Sigmoid colon (tissue), 7 donors: ENCODE measurements around the gene LRRC74A. TPM values are rescaled to one million over a fixed set of nuclear protein-coding genes. Genes with fewer than 3 reads are reported as not detected.
A peak's percentile ranks its signal among the peaks of the same experiment; 100 is the strongest.
"Not testable (repeated sequence)": the region's sequence is repeated elsewhere in the genome, so short reads cannot be mapped to it uniquely, and the experiment has no call there.

ENCODE experiments used
- DNase-seq: peaks from one replicate; pipeline ENCODE4 v3.0.0-alpha.2; 2019
- H3K27ac ChIP-seq, 4 donors: fragments of 200-600 bp; sonication (generic); one replicate each; pipeline ENCODE4 v1.5.1; 2016 to 2019; ENCODE audit warnings: mild to moderate bottlenecking in 1 of 4
- H3K27me3 ChIP-seq, 3 donors: fragments of 200-600 bp; sonication (generic); one replicate each; pipeline ENCODE4 v1.5.1; 2019; ENCODE audit warnings: mild to moderate bottlenecking in 1 of 3
- H3K36me3 ChIP-seq, 4 donors: fragments of 200-600 bp; sonication (generic); one replicate each; pipeline ENCODE4 v1.5.1; 2016 to 2019
- H3K4me1 ChIP-seq, 4 donors: fragments of 200-600 bp; sonication (generic); one replicate each; pipeline ENCODE4 v1.5.1; 2017 to 2019
- H3K4me3 ChIP-seq, 4 donors: fragments of 200-600 bp; sonication (generic); one replicate each; pipeline ENCODE4 v1.5.1; 2017 to 2019; ENCODE audit warnings: mild to moderate bottlenecking in 2 of 4, moderate library complexity in 1 of 4
- H3K9me3 ChIP-seq, 4 donors: fragments of 200-600 bp in 3 of 4; sonication (generic) in 3 of 4; one replicate each; pipeline versions ENCODE4 v1.5.1 to v1.6.1; 2013 to 2019
- CTCF ChIP-seq, 4 experiments: fragments of 450-650 bp in 3 of 4; fragments of 200-600 bp in 1 of 4; IDR thresholded peaks; one replicate each; pipeline ENCODE4 v1.5.1; 2016 to 2019; ENCODE audit warnings: antibody characterized with exemption in 4 of 4, mild to moderate bottlenecking in 3 of 4, moderate library complexity in 2 of 4
- EP300 ChIP-seq, 4 donors: sonication (generic); formaldehyde crosslinking; IDR thresholded peaks; one replicate each; pipeline ENCODE4 v1.6.1; 2017; ENCODE audit warnings: antibody characterized with exemption in 4 of 4
- POLR2A ChIP-seq, 2 donors: fragments of 450-650 bp; IDR thresholded peaks; one replicate each; pipeline ENCODE4 v1.6.1; 2016; ENCODE audit warnings: antibody characterized with exemption in 2 of 2, mild to moderate bottlenecking in 2 of 2, moderate library complexity in 2 of 2
- POLR2AphosphoS5 ChIP-seq, 4 donors: sonication (generic); formaldehyde crosslinking; IDR thresholded peaks; one replicate each; pipeline ENCODE4 v1.6.1; 2017; ENCODE audit warnings: antibody characterized with exemption in 4 of 4
- WGBS, 2 donors: extraction: QIAGEN DNeasy Blood & Tissue Kit; methylation state at CpG; one replicate each; pipeline ENCODE4 v1.1.7; 2013; 5-methylcytosine and 5-hydroxymethylcytosine counted together
- intact Hi-C: fragments of 100-400 bp; cut with DNase I; formaldehyde crosslinking; loops from one replicate; pipeline ENCODE4 v1.15.1; 2023
- polyA plus RNA-seq, 3 donors: library from polyadenylated mRNA; stranded (reverse); fragments of 200-250 nt; gene quantifications; one replicate each; pipeline ENCODE4 v1.2.3, GENCODE V29; 2013
- total RNA-seq, 4 donors: library from RNA; depleted of rRNA; stranded (reverse); fragments of >200 nt; gene quantifications; one replicate each; pipeline ENCODE4 v1.1.0, GENCODE V29; 2016
- donor health status: healthy with polysubstance abuse.
- donor health status: Bipolar disorder and iron deficiency.
- donor health status: healthy.

The LRRC74A gene
- total and polyA plus RNA-seq, 7 donors, result not detected

- no peaks in the 10 kb centered on the region for H3K9me3 ChIP-seq
- intact Hi-C loops, result no loop called here
- WGBS, 2 donors, result 44 to 66% methylated on average over 1 of the region's 1 CpG
- H3K4me3 ChIP-seq, result no peak overlapping the region
- no peaks in the 10 kb centered on the region for H3K27me3 ChIP-seq
- no peak for DNase-seq
- no peaks in the 10 kb centered on the region for H3K36me3 ChIP-seq
- peaks cover 0 to 6% (median 2%) of the 10 kb centered on the region in 4 donors for H3K4me1 ChIP-seq
- no peak overlapping the region for H3K27ac ChIP-seq
- no peak for TF ChIP-seq POLR2A (IDR thresholded peaks at IDR 0.05)
- TF ChIP-seq EP300 (IDR thresholded peaks at IDR 0.05), result no peak
- TF ChIP-seq CTCF (IDR thresholded peaks at IDR 0.05), result no peak
- TF ChIP-seq POLR2AphosphoS5 (IDR thresholded peaks at IDR 0.05), result no peak
Observed at GRCh38 chr14:76891391-76891790, 65.2 kb downstream of the LRRC74A start.

GRCh38 chr14:76894308-76894707 is 68.1 kb downstream of the LRRC74A start:
- no peak overlapping the region for H3K4me3 ChIP-seq
- no peak for TF ChIP-seq POLR2A (IDR thresholded peaks at IDR 0.05)
- no peaks in the 10 kb centered on the region for H3K9me3 ChIP-seq
- 90 to 94% methylated on average over 5 of the region's 5 CpGs for WGBS, 2 donors
- no peaks in the 10 kb centered on the region for H3K36me3 ChIP-seq
- DNase-seq, result no peak
- no peaks in the 10 kb centered on the region for H3K27me3 ChIP-seq
- intact Hi-C loops, result no loop called here
- no peak overlapping the region for H3K27ac ChIP-seq
- H3K4me1 ChIP-seq, result no peaks in the 10 kb centered on the region

- H3K27ac ChIP-seq, H3K9me3 ChIP-seq, H3K4me3 ChIP-seq, intact Hi-C loops, DNase-seq, H3K27me3 ChIP-seq, H3K36me3 ChIP-seq: not testable (repeated sequence)
- peaks cover 0 to 29% (median 27%) of the 10 kb centered on the region in 4 donors for H3K4me1 ChIP-seq
- 95 to 97% methylated on average over 37 of the region's 37 CpGs for WGBS, 2 donors
Observed at GRCh38 chr14:76898006-76898405, 71.8 kb downstream of the LRRC74A start.

GRCh38 chr14:76900682-76901081 is 74.5 kb downstream of the LRRC74A start:
- Histone ChIP-seq H3K4me3 (no peak overlapping the region), H3K27ac (peak overlapping the region; percentile 73 to 92 (median 89)), H3K36me3 (no peaks in the 10 kb centered on the region), H3K9me3 (no peaks in the 10 kb centered on the region), H3K4me1 (peaks cover 0 to 56% (median 54%) of the 10 kb centered on the region in 4 donors), H3K27me3 (no peaks in the 10 kb centered on the region)
- DNase-seq, result no peak
- 75 to 88% methylated on average over 4 of the region's 4 CpGs for WGBS, 2 donors
- no peak for TF ChIP-seq POLR2A (IDR thresholded peaks at IDR 0.05)
- no peak for TF ChIP-seq POLR2AphosphoS5 (IDR thresholded peaks at IDR 0.05)
- TF ChIP-seq EP300 (IDR thresholded peaks at IDR 0.05), result no peak
- no peak for TF ChIP-seq CTCF (IDR thresholded peaks at IDR 0.05)
- intact Hi-C loops, result no loop called here

- Histone ChIP-seq H3K9me3 (no peaks in the 10 kb centered on the region), H3K27ac (peak overlapping the region; percentile 73 to 92 (median 89)), H3K4me1 (peaks cover 0 to 57% (median 56%) of the 10 kb centered on the region in 4 donors), H3K36me3 (no peaks in the 10 kb centered on the region), H3K27me3 (no peaks in the 10 kb centered on the region), H3K4me3 (no peak overlapping the region)
- TF ChIP-seq POLR2A (IDR thresholded peaks at IDR 0.05), result no peak
- TF ChIP-seq CTCF (IDR thresholded peaks at IDR 0.05), result no peak
- peak in 3 of 4 donors; percentile 34 to 77 (median 56) for TF ChIP-seq EP300 (IDR thresholded peaks at IDR 0.05)
- peak in 3 of 4 donors; percentile 57 to 61 (median 59) for TF ChIP-seq POLR2AphosphoS5 (IDR thresholded peaks at IDR 0.05)
- intact Hi-C loops, result no loop called here
- DNase-seq, result peak; percentile 84
- 76 to 78% methylated on average over 6 of the region's 6 CpGs for WGBS, 2 donors
Observed at GRCh38 chr14:76901171-76902055, 75.2 kb downstream of the LRRC74A start.
